GM12892 (cell line): ENCODE measurements around the gene FAM118B.

Source experiments
- DNase-seq: peaks from one replicate; pipeline ENCODE4 v3.0.0; 2011; ENCODE audit not compliant: insufficient read length
- FAIRE-seq: peaks from 2 replicates; lab custom pipeline; 2011; peaks lifted over from hg19 to GRCh38; lab: Jason Lieb, UNC
- POLR2A ChIP-seq: IDR thresholded peaks from 2 replicates; pipeline ENCODE4 v1.6.1; 2011; ENCODE audit warnings: low read depth, low read length, control low read depth
- POLR2AphosphoS5 ChIP-seq: IDR thresholded peaks from 2 replicates; pipeline ENCODE4 v1.6.1; 2011; ENCODE audit warnings: low read depth, low read length, control low read depth
- TAF1 ChIP-seq: IDR thresholded peaks from 2 replicates; pipeline ENCODE4 v1.6.1; 2011; ENCODE audit warnings: low read depth, mild to moderate bottlenecking, control low read depth, low read length, borderline replicate concordance

The FAM118B gene

GRCh38 chr11:126265811-126266210, 54.2 kb downstream of the FAM118B start:
- DNase-seq (no peak), FAIRE-seq (peak; percentile 82)
- TF ChIP-seq POLR2AphosphoS5 (peak; percentile 26; the same call in 1 of the 2 replicates), POLR2A (no peak; the same call in none of the 2 replicates)

GRCh38 chr11:126267650-126268049, 56.1 kb downstream of the FAM118B start:
- TF ChIP-seq POLR2A (no peak), TAF1 (no peak), POLR2AphosphoS5 (no peak; the same call in 1 of the 2 replicates)
- no peak for FAIRE-seq
- no peak for DNase-seq

- no peak for FAIRE-seq
- TF ChIP-seq POLR2A (no peak), POLR2AphosphoS5 (no peak)
- no peak for DNase-seq
These were observed 56.8 kb downstream of the FAM118B start for GRCh38 chr11:126268361-126268707.

GRCh38 chr11:126268708-126269579, 57.4 kb downstream of the FAM118B start, which contains the start of the genes FOXRED1 and SRPRA:
Gene FOXRED1 (plus strand): TSS chr11:126269154. CDS start chr11:126269207, 53 bp downstream.
Gene SRPRA (minus strand): TSS chr11:126268895. CDS start chr11:126268804, 91 bp downstream.
- FAIRE-seq, result peak; percentile 100
- peak; percentile 80 for TF ChIP-seq POLR2AphosphoS5
- TF ChIP-seq TAF1, result peak; percentile 62; the same call in 1 of the 2 replicates
- TF ChIP-seq POLR2A, result peak; percentile 85; the same call in 1 of the 2 replicates
- peak; percentile 100 for DNase-seq

GRCh38 chr11:126277322-126277721, 65.7 kb downstream of the FAM118B start:
- FAIRE-seq (no peak), DNase-seq (no peak)

GRCh38 chr11:126277780-126278179, 66.2 kb downstream of the FAM118B start:
- FAIRE-seq, result no peak
- no peak for DNase-seq
- TF ChIP-seq POLR2A (no peak), POLR2AphosphoS5 (no peak), TAF1 (no peak)

More at GRCh38 chr11:126277322-126277721, 65.7 kb downstream of the FAM118B start:
- TF ChIP-seq POLR2A (no peak), POLR2AphosphoS5 (no peak), TAF1 (no peak)

GRCh38 chr11:126279191-126279590, 67.6 kb downstream of the FAM118B start:
- TF ChIP-seq TAF1, result no peak
- TF ChIP-seq POLR2A, result no peak
- no peak for TF ChIP-seq POLR2AphosphoS5
- FAIRE-seq (no peak), DNase-seq (no peak)

GRCh38 chr11:126280595-126280994, 69.0 kb downstream of the FAM118B start:
- DNase-seq, result no peak
- TF ChIP-seq TAF1, result no peak
- no peak for TF ChIP-seq POLR2A
- TF ChIP-seq POLR2AphosphoS5, result no peak
- no peak for FAIRE-seq

GRCh38 chr11:126281245-126281644, 69.7 kb downstream of the FAM118B start:
- DNase-seq (no peak), FAIRE-seq (no peak)
- TF ChIP-seq POLR2A, result no peak
- TF ChIP-seq POLR2AphosphoS5, result no peak
- no peak for TF ChIP-seq TAF1

GRCh38 chr11:126281666-126282175, 70.1 kb downstream of the FAM118B start:
- DNase-seq, result no peak
- no peak for TF ChIP-seq TAF1
- TF ChIP-seq POLR2AphosphoS5, result no peak
- TF ChIP-seq POLR2A, result no peak
- FAIRE-seq, result no peak

- TF ChIP-seq TAF1 (no peak), POLR2A (no peak), POLR2AphosphoS5 (no peak)
- FAIRE-seq (peak; percentile 84), DNase-seq (no peak)
These were observed 70.8 kb downstream of the FAM118B start for GRCh38 chr11:126282361-126282735.
